Measurements from ENCODE around the gene CDC73. TPM values are rescaled to one million over a fixed set of nuclear protein-coding genes. Genes with fewer than 3 reads are reported as not detected.

CDC73 gene
- total RNA-seq, 1 experiment from 2014 or later = 62.5 TPM

DNA sequence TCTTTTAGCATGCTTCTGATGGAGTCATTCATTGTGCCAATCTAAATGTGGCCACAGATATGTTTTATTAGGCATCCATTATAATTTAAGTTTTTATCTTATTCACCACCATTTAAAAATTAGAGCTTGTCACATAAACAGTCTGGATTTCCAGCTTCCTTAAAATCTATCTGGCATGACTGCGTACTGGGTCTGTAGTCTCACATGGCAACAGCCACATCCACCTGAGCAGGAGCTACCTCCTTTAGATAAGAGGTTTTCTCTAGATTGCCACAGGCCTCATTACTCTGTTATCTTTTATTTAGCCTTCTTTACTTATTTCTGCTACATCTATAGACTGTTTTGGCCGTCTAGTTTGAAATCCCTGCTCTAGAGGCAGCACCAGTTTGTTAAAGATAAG lies 35.5 kb downstream of the CDC73 start:
- H3K9me3 ChIP-seq (ENCODE audit: control insufficient read depth, low read depth, low read length) = no peaks in the 10 kb centered on the region
- H3K14ac ChIP-seq (ENCODE audit: insufficient read depth, low read length) = no peak overlapping the region
- no peaks in the 10 kb centered on the region for H3K27me3 ChIP-seq (ENCODE audit: insufficient read depth, low read length)
- H2BK20ac ChIP-seq (ENCODE audit: low read depth, low read length, poor library complexity, severe bottlenecking) = no peak overlapping the region
- no peak overlapping the region for H2BK120ac ChIP-seq (ENCODE audit: low read depth, low read length, poor library complexity, severe bottlenecking)
- no peak overlapping the region for H3K18ac ChIP-seq (ENCODE audit: insufficient read length, low read depth, low read length)
- H4K91ac ChIP-seq (ENCODE audit: insufficient read length, low read depth, low read length) = no peak overlapping the region
- H3K23ac ChIP-seq (ENCODE audit: insufficient read length, low read depth, low read length) = no peak overlapping the region
- no peak overlapping the region for H3K27ac Mint-ChIP-seq
- H3K27ac ChIP-seq (ENCODE audit: insufficient read length, low read depth, low read length) = no peak overlapping the region
- H3K9me3 Mint-ChIP-seq = no peaks in the 10 kb centered on the region
- TF ChIP-seq, protein P1, sequence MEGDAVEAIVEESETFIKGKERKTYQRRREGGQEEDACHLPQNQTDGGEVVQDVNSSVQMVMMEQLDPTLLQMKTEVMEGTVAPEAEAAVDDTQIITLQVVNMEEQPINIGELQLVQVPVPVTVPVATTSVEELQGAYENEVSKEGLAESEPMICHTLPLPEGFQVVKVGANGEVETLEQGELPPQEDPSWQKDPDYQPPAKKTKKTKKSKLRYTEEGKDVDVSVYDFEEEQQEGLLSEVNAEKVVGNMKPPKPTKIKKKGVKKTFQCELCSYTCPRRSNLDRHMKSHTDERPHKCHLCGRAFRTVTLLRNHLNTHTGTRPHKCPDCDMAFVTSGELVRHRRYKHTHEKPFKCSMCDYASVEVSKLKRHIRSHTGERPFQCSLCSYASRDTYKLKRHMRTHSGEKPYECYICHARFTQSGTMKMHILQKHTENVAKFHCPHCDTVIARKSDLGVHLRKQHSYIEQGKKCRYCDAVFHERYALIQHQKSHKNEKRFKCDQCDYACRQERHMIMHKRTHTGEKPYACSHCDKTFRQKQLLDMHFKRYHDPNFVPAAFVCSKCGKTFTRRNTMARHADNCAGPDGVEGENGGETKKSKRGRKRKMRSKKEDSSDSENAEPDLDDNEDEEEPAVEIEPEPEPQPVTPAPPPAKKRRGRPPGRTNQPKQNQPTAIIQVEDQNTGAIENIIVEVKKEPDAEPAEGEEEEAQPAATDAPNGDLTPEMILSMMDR (conservative IDR thresholded peaks at IDR 0.05) = no peak
- H2BK5ac ChIP-seq (ENCODE audit: insufficient read length, low read length) = no peak overlapping the region
- no peaks in the 10 kb centered on the region for H3K23me2 ChIP-seq (ENCODE audit: insufficient read length, low read depth, low read length, poor library complexity, severe bottlenecking)
- H4K20me1 ChIP-seq (ENCODE audit: control insufficient read depth, insufficient read depth, insufficient read length) = no peaks in the 10 kb centered on the region
- no peak overlapping the region for H3K56ac ChIP-seq (ENCODE audit: insufficient read length, low read depth, low read length)
- no peak overlapping the region for H4K5ac ChIP-seq (ENCODE audit: insufficient read length, low read depth, low read length)
- no peaks in the 10 kb centered on the region for H3K27me3 Mint-ChIP-seq (ENCODE audit: low read depth)
- H2BK15ac ChIP-seq (ENCODE audit: low read depth, low read length) = no peak overlapping the region
- H3K4me1 ChIP-seq (ENCODE audit: insufficient read depth, low read length) = no peaks in the 10 kb centered on the region
- no peak overlapping the region for H3K4me3 Mint-ChIP-seq
- WGBS (ENCODE audit: extremely low coverage, insufficient read length, low lambda C conversion rate) = no CpG with 5 or more reads among the region's 2 CpGs
- H3K9ac ChIP-seq (ENCODE audit: extremely low read depth, insufficient read length, low read length) = no peak overlapping the region
- DNase-seq = no peak
- no peaks in the 10 kb centered on the region for H3K79me1 ChIP-seq (ENCODE audit: insufficient read depth, low read depth, low read length, poor library complexity, severe bottlenecking)
- no peak overlapping the region for H2AK5ac ChIP-seq (ENCODE audit: insufficient read length, low read length)
- no peak overlapping the region for H4K8ac ChIP-seq (replicated peaks; ENCODE audit: insufficient read length, low read depth, low read length)
- H3K4me2 ChIP-seq (ENCODE audit: insufficient read depth, insufficient read length, low read length) = no peak overlapping the region
- no peak overlapping the region for H2AFZ ChIP-seq (ENCODE audit: low read length)
- H3K36me3 Mint-ChIP-seq (ENCODE audit: insufficient read depth in 1 of 3, low read depth in 3 of 3) = peaks cover 2 to 17% (median 14%) of the 10 kb centered on the region in 3 experiments; a peak in 5 of 7 replicates
- H2BK12ac ChIP-seq (ENCODE audit: insufficient read length, low read depth, low read length) = no peak overlapping the region
- no peaks in the 10 kb centered on the region for H3K4me1 Mint-ChIP-seq
- no peaks in the 10 kb centered on the region; the same call in 1 of the 2 replicates for H3K79me2 ChIP-seq (ENCODE audit: insufficient read depth, low read length)
- no peak overlapping the region for H3T11ph ChIP-seq (ENCODE audit: low read length)
- H3K4ac ChIP-seq (ENCODE audit: low read depth, low read length) = no peak overlapping the region

Measured in H9 (cell line).